Calu3 (cell line): ENCODE results near the gene WDR64. TPM values are rescaled to one million over a fixed set of nuclear protein-coding genes. Genes with fewer than 3 reads are reported as not detected.

Experiments used
- BruUV-seq: library from RNA; stranded (reverse); fragments of 400-500 nt; replicated peaks from 2 replicates; lab custom pipeline; 2021; lab: Mats Ljungman, UMichigan
- CTCF ChIA-PET: fragments of 300-600 bp; sonication (Branson Sonifier 250); formaldehyde crosslinking; loops from one replicate; lab custom pipeline; 2022; ENCODE audit warnings: antibody characterized with exemption; lab: Charles Lee
- DNase-seq: peaks from one replicate; pipeline ENCODE4 v3.0.0; 2022
- H3K27ac Mint-ChIP-seq: one replicate; pipeline ENCODE4 v1.8.0; 2022; ENCODE audit warnings: mixed read lengths; ENCODE audit not compliant: unreplicated experiment
- H3K27me3 Mint-ChIP-seq: one replicate; pipeline ENCODE4 v1.8.0; 2022; ENCODE audit warnings: mixed read lengths; ENCODE audit not compliant: unreplicated experiment
- H3K36me3 Mint-ChIP-seq: one replicate; pipeline ENCODE4 v1.8.0; 2022; ENCODE audit warnings: mild to moderate bottlenecking, moderate library complexity, mixed read lengths; ENCODE audit not compliant: insufficient read depth, unreplicated experiment
- H3K4me1 Mint-ChIP-seq: one replicate; pipeline ENCODE4 v1.8.0; 2022; ENCODE audit warnings: mild to moderate bottlenecking, low read depth, mixed read lengths; ENCODE audit not compliant: unreplicated experiment
- H3K4me3 Mint-ChIP-seq: one replicate; pipeline ENCODE4 v1.8.0; 2022; ENCODE audit warnings: mild to moderate bottlenecking, low read depth, moderate library complexity, mixed read lengths; ENCODE audit not compliant: unreplicated experiment
- H3K9me3 Mint-ChIP-seq: one replicate; pipeline ENCODE4 v1.8.0; 2022; ENCODE audit warnings: low read depth, mixed read lengths; ENCODE audit not compliant: unreplicated experiment
- CTCF ChIP-seq: fragments of 200-600 bp; IDR thresholded peaks from one replicate; pipeline ENCODE4 v1.8.0; 2022; ENCODE audit warnings: antibody characterized with exemption; ENCODE audit not compliant: unreplicated experiment
- intact Hi-C: fragments of 100-400 bp; cut with micrococcal nuclease; formaldehyde crosslinking; loops from one replicate; pipeline ENCODE4 v1.10.0; 2022; ENCODE audit not compliant: unreplicated experiment
- total RNA-seq: library from RNA; stranded (reverse); gene quantifications from 2 replicates; pipeline ENCODE4 v1.2.3, GENCODE V29; 2022

WDR64 gene
- total RNA-seq, 1 experiment from 2014 or later = not detected

GRCh38 chr1:241773991-241774390, 121.9 kb downstream of the WDR64 start:
- CTCF ChIA-PET = no interaction called here

GRCh38 chr1:241775021-241775420, 122.9 kb downstream of the WDR64 start:
- no peaks in the 10 kb centered on the region for H3K27me3 Mint-ChIP-seq
- CTCF ChIA-PET = no interaction called here
- DNase-seq = no peak
- no peak for TF ChIP-seq CTCF
- intact Hi-C loops = no loop called here
- BruUV-seq = no TSS peak
- H3K4me3 Mint-ChIP-seq = no peak overlapping the region
- no peaks in the 10 kb centered on the region for H3K4me1 Mint-ChIP-seq
- H3K9me3 Mint-ChIP-seq = no peaks in the 10 kb centered on the region
- no peak overlapping the region for H3K27ac Mint-ChIP-seq
- no peaks in the 10 kb centered on the region for H3K36me3 Mint-ChIP-seq

More at GRCh38 chr1:241773991-241774390, 121.9 kb downstream of the WDR64 start:
- Mint-ChIP-seq H3K27me3 (no peaks in the 10 kb centered on the region), H3K27ac (no peak overlapping the region), H3K4me3 (no peak overlapping the region), H3K36me3 (no peaks in the 10 kb centered on the region), H3K9me3 (no peaks in the 10 kb centered on the region), H3K4me1 (no peaks in the 10 kb centered on the region)
- intact Hi-C loops = no loop called here
- no peak for TF ChIP-seq CTCF
- BruUV-seq = no TSS peak
- no peak for DNase-seq

DNA sequence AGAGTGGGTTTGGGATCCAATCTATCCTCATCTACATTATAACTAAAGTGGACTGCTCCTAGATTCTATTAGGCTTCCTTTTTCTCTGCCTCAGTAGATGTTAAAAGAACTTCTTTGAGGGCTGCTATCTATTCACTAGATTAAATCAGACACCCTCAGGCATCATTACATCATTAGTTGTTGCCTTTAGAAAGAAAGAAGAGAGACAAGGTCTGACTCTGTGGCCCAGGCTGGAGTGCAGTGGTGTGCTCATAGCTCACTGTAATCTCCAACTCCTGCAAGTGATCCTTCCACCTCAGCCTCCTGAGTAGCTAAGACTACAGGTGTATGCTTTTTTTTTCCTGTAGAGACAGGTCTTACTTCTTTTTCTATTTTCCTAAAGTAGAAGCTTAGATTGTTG, 124.8 kb downstream of the WDR64 start:
- CTCF ChIA-PET = interaction anchor here (0.6 kb wide), 1 partner anchor 81 kb away, joined by 4 read pairs; no protein-coding TSS in a partner anchor
- no peak overlapping the region for H3K27ac Mint-ChIP-seq
- H3K4me3 Mint-ChIP-seq = no peak overlapping the region
- DNase-seq = no peak
- no TSS peak for BruUV-seq
- H3K4me1 Mint-ChIP-seq = no peaks in the 10 kb centered on the region
- no peaks in the 10 kb centered on the region for H3K9me3 Mint-ChIP-seq
- no peaks in the 10 kb centered on the region for H3K36me3 Mint-ChIP-seq
- no peaks in the 10 kb centered on the region for H3K27me3 Mint-ChIP-seq
- no peak for TF ChIP-seq CTCF
- intact Hi-C loops = no loop called here

GRCh38 chr1:241778117-241778516, 126.0 kb downstream of the WDR64 start:
- H3K27ac Mint-ChIP-seq = no peak overlapping the region
- intact Hi-C loops = no loop called here
- H3K9me3 Mint-ChIP-seq = no peaks in the 10 kb centered on the region
- no peak for TF ChIP-seq CTCF
- no peak for DNase-seq
- no peaks in the 10 kb centered on the region for H3K4me1 Mint-ChIP-seq
- H3K36me3 Mint-ChIP-seq = no peaks in the 10 kb centered on the region
- BruUV-seq = no TSS peak
- no peaks in the 10 kb centered on the region for H3K27me3 Mint-ChIP-seq
- H3K4me3 Mint-ChIP-seq = no peak overlapping the region
- CTCF ChIA-PET = no interaction called here
